Memory B cell (primary cell): Measurements from ENCODE around the gene LRRC26.

ENCODE experiments used
- ATAC-seq: fragments of 150-1000 bp; cut with Tn5 transposase; 2 replicates; pipeline ENCODE4 v1.10.0; 2021; ENCODE audit warnings: low read depth, mild to moderate bottlenecking, moderate library complexity
- DNase-seq, 2 donors: peaks; one replicate each; pipeline ENCODE4 v3.0.0; 2022; ENCODE audit warnings: low spot score in 2 of 2
- H3K27ac Mint-ChIP-seq: one replicate; pipeline ENCODE4 v1.8.0; 2022; ENCODE audit warnings: mild to moderate bottlenecking, moderate library complexity, mixed read lengths
- H3K27me3 Mint-ChIP-seq: one replicate; pipeline ENCODE4 v1.8.0; 2022; ENCODE audit warnings: mixed read lengths
- H3K36me3 Mint-ChIP-seq: one replicate; pipeline ENCODE4 v1.8.0; 2022; ENCODE audit warnings: mild to moderate bottlenecking, mixed read lengths
- H3K4me1 Mint-ChIP-seq: one replicate; pipeline ENCODE4 v1.8.0; 2022; ENCODE audit warnings: mixed read lengths
- H3K4me3 Mint-ChIP-seq: one replicate; pipeline ENCODE4 v1.8.0; 2022; ENCODE audit warnings: mild to moderate bottlenecking, moderate library complexity, mixed read lengths
- H3K9me3 Mint-ChIP-seq: one replicate; pipeline ENCODE4 v1.8.0; 2022; ENCODE audit warnings: mixed read lengths

The LRRC26 gene

DNA sequence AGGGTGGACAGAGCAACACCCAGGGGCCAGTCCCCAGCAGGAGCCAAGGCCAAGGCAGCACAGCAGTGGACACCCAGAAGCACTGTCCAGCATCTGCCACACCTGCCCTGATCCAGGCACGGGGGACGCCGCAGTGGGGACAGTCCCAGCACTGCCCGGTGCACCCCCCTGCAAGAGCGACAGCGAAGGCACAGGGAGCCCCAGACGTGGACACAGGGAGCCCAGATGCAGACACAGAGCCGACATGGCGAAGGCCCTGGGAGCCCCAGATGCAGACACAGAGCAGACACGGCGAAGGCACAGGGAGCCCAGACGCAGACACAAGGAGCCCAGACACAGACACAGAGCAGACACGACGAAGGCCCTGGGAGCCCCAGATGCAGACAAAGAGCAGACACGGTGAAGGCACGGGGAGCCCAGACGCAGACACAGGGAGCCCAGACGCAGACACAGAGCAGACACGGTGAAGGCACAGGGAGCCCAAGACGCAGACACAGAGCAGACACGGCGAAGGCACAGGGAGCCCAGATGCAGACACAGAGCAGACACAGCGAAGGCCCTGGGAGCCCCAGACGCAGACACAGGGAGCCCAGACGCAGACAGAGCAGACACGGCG lies 14.2 kb upstream of the LRRC26 start:
- no peak overlapping the region for H3K27ac Mint-ChIP-seq
- H3K27me3 Mint-ChIP-seq = no peaks in the 10 kb centered on the region
- no peak for DNase-seq
- H3K36me3 Mint-ChIP-seq = peaks cover 23% of the 10 kb centered on the region
- H3K4me3 Mint-ChIP-seq = no peak overlapping the region
- H3K9me3 Mint-ChIP-seq = no peaks in the 10 kb centered on the region
- no peak for ATAC-seq
- peaks cover 15% of the 10 kb centered on the region for H3K4me1 Mint-ChIP-seq

DNA sequence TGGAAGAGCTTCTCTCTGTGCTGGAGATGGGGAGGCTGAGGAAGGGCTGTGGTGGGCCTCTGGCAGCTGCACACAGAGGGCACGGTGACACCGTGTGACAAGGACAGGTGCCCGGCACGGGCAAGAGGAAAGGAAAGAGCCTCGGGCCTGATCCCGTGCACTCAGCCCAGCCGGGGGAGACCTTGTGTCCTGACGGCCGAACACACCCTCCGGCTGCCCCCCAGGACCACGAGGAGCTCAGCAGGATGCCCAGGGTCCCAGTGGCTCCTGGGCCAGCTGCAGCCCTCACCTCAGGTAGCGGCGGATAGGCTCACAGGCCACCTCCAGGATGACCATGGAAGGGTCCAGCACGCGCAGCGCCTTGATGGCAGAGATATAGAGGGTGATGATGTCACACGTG lies 13.0 kb upstream of the LRRC26 start:
- no peaks in the 10 kb centered on the region for H3K27me3 Mint-ChIP-seq
- no peak overlapping the region for H3K4me3 Mint-ChIP-seq
- no peaks in the 10 kb centered on the region for H3K9me3 Mint-ChIP-seq
- peaks cover 24% of the 10 kb centered on the region for H3K36me3 Mint-ChIP-seq
- H3K27ac Mint-ChIP-seq = no peak overlapping the region
- ATAC-seq (no peak), DNase-seq (no peak)
- H3K4me1 Mint-ChIP-seq = peaks cover 13% of the 10 kb centered on the region

DNA sequence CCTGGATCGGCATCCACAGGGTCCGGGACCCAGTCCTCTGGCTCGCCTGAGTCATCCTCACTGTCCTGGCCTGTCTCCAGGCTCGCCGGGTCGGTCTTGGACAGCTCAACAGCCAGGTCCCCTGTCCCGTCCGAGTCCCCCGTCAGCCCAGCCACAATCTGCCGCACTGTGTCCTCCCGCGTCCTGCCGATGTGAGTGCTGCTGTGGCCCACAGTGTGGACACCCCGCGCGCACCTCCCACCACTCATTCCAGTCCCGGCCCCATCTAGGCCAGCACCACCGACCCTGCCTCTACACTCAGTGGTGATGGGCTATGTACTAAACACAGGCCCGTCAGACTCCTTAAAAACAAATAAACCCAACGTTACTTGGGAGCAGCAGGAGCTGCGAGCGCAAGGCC lies 11.8 kb upstream of the LRRC26 start:
- H3K36me3 Mint-ChIP-seq = peaks cover 29% of the 10 kb centered on the region
- no peak overlapping the region for H3K4me3 Mint-ChIP-seq
- no peaks in the 10 kb centered on the region for H3K9me3 Mint-ChIP-seq
- H3K27ac Mint-ChIP-seq = no peak overlapping the region
- no peak for DNase-seq
- H3K27me3 Mint-ChIP-seq = no peaks in the 10 kb centered on the region
- no peak for ATAC-seq
- peaks cover 6% of the 10 kb centered on the region for H3K4me1 Mint-ChIP-seq

DNA sequence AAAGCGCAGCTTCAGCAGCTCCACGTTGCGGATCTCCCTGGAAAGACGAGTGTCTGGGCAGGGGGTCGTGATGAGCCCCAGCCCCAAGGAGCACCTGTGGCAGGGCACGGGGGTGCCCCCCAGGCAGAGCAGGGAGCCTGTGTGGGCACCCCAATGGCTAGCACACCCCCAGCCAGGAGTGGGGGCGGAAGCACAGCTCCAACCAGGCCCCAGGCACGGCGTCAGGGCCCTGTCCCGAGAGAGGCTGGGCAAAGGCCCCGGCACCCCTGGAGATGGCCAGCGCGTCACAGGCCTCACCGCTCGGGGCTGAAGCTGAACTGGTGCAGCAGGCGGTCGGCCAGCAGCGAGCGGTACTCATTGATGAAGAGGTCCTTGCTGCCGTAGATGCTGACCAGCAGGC lies 10.6 kb upstream of the LRRC26 start:
- Mint-ChIP-seq H3K4me3 (no peak overlapping the region), H3K9me3 (no peaks in the 10 kb centered on the region), H3K36me3 (peaks cover 29% of the 10 kb centered on the region), H3K27me3 (no peaks in the 10 kb centered on the region), H3K4me1 (peaks cover 12% of the 10 kb centered on the region), H3K27ac (no peak overlapping the region)
- ATAC-seq = no peak
- no peak for DNase-seq

DNA sequence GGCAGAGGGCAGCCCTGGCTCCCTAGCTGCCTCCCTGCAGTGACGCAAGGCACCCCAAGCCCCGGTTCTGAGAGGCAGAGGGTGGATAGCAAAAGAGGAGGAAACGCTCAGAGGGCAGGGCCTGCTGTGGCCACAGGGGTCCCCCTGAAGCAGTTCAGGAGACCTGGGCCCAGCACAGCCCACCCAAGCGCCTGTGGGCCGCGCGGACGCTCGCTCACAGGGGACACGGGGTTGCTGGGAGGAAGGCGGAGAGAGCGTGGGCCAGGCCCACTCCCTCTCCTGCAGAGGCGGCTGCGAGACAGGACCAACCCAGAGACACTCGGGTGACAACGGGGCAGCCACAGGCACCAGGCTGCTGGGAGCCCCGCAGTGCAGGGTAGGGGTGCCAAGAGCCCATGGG lies 9.9 kb upstream of the LRRC26 start:
- Mint-ChIP-seq H3K9me3 (no peaks in the 10 kb centered on the region), H3K36me3 (peaks cover 29% of the 10 kb centered on the region), H3K27me3 (no peaks in the 10 kb centered on the region), H3K27ac (no peak overlapping the region), H3K4me3 (no peak overlapping the region), H3K4me1 (peaks cover 12% of the 10 kb centered on the region)
- DNase-seq (no peak), ATAC-seq (no peak)

DNA sequence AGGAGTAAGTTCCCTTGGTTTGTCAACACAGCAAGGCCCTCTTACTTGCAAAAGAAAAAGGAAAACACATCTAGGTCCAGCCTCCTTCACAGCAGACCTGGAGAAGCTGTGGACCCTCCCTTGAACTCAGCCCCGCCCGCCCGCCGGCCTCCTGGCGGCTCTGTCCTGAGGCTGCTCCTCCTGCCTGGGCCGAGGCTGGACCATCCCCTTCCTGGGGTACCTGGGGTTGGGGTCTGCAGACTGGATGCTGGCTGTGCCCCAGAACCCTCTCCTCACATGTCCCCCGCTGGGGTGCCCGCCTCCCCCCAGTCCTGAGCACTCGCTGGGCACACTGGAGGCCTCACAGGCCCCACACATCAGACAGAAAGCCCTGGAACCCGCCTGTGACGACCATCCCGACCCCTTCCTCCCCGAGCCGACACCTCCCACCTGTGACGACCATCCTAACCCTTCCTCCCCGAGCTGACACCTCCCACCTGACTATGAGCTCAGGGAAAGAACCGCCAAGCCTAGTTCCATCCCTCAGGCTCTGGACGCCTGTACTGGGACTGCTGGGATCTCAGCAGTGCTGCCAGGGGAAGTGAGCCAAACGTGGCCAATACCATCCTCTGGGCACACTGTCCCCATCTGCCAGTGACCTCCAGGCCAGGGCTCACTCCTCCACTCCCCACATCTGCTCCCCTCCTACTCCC lies 9.2 kb upstream of the LRRC26 start:
- Mint-ChIP-seq H3K27ac (no peak overlapping the region), H3K4me3 (no peak overlapping the region), H3K4me1 (peaks cover 6% of the 10 kb centered on the region), H3K36me3 (peaks cover 22% of the 10 kb centered on the region), H3K9me3 (no peaks in the 10 kb centered on the region), H3K27me3 (no peaks in the 10 kb centered on the region)
- no peak for ATAC-seq
- DNase-seq = no peak

DNA sequence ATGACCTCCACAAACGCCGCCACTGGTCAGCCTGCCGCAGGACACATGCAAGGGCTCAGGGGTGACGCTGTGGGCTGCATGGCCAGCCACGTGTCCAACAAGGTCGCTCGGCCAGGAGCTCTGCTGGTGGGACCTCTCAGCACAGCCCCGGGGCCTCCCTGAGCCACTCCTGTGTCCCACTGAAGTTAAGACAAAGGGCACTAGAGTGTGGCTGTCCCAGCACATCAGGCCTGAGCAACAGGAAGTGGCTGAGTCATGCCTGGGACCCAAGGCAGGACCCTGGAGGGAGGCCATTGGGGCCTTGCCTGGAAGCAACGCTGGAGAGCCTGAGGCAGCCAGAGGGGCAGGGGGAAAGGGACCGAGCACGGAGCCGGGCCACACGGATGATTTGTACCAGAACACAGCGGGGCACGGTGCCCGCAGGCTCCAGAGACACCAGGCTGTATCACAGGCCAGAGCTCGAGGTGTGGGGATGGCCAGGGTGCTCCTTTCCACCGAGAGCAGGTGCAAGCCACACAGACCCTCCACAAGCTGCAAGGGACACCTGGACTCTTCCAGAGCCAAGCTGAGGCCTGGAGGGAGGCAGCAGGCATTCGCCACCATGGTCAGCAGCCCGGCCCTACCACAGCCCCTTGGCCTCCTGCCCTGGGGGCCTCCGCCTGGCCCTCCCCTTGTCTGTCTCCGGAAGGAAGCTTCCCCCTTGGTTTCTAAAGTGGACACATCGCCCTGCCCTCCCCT lies 8.5 kb upstream of the LRRC26 start:
- peaks cover 6% of the 10 kb centered on the region for H3K4me1 Mint-ChIP-seq
- H3K4me3 Mint-ChIP-seq = no peak overlapping the region
- H3K36me3 Mint-ChIP-seq = peaks cover 17% of the 10 kb centered on the region
- DNase-seq (no peak), ATAC-seq (no peak)
- H3K27me3 Mint-ChIP-seq = no peaks in the 10 kb centered on the region
- H3K27ac Mint-ChIP-seq = no peak overlapping the region
- no peaks in the 10 kb centered on the region for H3K9me3 Mint-ChIP-seq

DNA sequence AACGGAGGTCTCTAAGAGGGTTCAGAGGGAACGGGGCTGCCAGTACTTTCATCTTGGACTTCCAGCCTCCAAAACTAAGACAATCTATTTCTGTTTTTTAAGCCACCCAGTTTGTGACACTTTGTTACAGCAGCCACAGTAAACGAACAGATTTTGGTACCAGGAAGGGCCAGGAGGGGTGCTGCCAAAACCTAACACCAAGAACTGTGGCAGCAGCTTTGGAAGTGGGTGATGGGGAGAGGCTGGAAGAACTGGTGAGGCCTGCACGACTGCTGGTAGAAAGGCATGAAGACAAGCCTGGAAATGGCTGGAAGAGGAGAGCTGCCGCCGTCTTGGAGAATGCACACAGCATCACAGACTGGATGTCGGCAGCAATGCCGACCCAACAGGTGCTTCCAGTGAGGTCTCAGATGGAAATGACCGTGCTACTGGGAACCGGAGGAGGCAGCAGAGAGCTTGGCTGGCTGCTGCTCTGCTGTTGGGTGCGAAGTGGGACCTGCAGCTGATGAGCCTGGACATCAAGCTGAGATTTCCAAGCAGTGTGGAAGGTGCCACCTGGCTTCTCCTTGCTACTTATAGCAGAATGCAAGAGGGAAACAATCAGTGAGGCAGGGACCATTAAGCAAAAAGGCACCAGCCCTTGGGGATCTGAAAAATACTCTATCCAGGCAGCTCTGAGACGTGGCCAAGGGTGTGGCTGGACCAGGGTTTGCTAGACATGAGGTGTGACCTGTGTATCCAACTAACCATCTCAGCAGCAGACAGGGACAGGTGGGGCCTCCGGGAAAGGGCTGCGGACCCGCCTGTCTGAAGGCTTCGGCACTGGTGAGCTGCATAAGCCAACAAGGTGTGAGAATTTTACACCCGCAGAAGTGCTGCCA lies 6.7 kb upstream of the LRRC26 start:
- Mint-ChIP-seq H3K27me3 (no peaks in the 10 kb centered on the region), H3K4me1 (peaks cover 6% of the 10 kb centered on the region), H3K9me3 (no peaks in the 10 kb centered on the region), H3K27ac (no peak overlapping the region), H3K36me3 (peaks cover 12% of the 10 kb centered on the region), H3K4me3 (no peak overlapping the region)
- ATAC-seq = peak; percentile 77
- DNase-seq = peak in 1 of 2 donors; percentile 31

DNA sequence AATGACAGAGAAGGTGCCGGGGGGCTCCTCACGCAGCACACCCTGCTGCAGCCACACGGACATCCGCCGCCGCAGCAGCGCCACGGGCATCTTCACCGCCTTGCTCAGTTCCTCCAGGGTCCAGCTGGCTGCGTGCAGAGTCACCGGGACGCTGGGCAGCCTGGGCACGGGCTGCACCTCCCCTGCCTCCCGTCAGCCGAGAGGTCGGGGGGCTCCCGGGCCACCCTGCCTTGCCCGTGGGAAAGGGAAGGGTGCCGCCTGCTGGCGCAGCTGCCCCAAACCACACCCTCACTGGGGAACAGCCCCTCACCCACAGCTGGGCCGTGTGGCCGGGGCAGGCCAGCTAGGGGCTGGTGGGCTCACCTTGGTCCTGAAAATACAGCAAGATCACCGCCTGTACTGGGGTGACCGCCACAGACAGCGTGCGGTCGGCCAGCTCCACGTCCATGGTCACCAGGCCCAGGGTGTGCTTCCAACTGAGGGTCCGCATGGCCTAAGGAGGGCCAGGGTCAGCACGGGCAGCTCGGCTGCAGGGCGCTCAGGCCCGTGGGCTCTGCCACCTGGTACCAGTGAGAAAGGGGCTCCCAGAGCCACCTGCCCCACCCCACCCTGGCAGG lies 5.6 kb upstream of the LRRC26 start:
- H3K4me1 Mint-ChIP-seq = peaks cover 6% of the 10 kb centered on the region
- peaks cover 2% of the 10 kb centered on the region for H3K27me3 Mint-ChIP-seq
- peak; percentile 31 for ATAC-seq
- H3K36me3 Mint-ChIP-seq = peaks cover 12% of the 10 kb centered on the region
- no peak overlapping the region for H3K4me3 Mint-ChIP-seq
- DNase-seq = no peak
- no peaks in the 10 kb centered on the region for H3K9me3 Mint-ChIP-seq
- H3K27ac Mint-ChIP-seq = no peak overlapping the region

DNA sequence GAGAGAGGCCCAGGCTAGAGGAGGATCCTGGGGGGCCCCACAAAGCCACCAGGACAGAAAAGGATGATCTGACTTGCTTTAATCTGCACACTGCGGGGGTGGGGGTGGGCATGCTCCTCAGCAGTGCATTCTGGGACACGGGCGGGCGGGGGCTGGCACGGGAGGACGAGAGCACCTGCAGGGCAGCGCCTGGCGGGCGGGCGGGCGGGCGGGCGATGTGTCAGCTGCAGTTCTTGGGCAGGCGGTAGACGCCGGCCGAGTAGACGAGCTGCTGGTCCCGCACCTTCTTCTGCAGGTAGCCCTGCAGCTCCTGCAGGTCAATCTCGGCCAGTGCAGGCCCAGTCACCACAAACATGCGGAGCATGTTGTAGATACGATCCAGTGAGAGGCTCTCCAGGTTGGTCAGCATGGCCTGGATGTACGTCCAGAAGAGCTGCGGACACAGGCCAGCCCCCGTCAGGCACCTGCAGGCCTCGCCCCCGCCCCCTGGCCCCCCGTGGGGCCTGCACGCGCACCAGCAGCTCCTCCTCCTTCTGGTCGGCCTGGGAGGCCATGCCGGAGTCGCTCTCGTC lies 5.0 kb upstream of the LRRC26 start:
- Mint-ChIP-seq H3K36me3 (peaks cover 10% of the 10 kb centered on the region), H3K4me1 (peaks cover 6% of the 10 kb centered on the region), H3K27me3 (peaks cover 5% of the 10 kb centered on the region), H3K27ac (no peak overlapping the region), H3K9me3 (no peaks in the 10 kb centered on the region), H3K4me3 (no peak overlapping the region)
- no peak for DNase-seq
- ATAC-seq = peak; percentile 12

DNA sequence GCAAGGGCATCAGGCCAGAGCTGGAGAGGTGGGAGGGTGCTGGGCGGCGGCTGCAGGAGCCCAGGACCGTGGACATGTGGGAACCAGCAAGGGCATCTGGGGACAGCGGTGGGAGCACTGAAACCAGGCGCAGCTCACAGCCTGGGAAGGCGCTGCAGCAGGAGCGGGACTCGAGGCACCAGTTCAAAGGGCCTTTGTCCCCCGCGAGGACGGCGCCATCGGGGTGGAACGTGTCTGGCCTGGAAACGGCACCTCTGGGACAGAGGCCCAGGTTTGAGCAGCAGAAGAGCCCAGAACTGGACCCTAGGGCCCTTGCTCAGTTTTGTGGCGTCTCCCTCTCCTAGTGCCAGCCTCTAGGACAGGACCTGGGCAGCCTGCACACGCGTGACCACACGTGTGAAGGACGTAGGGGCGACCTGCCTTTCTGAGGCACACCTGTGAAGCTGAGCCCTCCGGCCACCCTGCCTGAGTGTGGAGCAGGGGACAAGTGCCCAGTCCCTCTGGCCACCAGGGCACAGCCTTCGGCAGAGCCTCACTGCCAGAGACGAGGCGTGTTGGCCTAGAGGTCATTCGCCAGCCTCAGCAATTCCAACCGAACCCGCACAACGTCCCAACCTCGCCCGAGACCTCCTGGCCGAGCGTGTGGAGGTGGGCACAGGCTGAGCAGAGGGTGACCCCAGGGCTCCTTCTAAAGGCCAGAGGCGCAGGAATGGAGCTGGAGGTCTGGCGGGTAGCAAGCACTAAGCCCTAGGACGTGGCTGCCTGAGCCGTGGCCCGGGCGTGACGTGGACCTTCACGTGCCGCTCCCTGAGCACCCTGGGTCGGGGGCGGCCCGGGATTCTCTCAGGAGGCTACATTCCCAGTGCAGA lies 4.2 kb upstream of the LRRC26 start:
- no peaks in the 10 kb centered on the region for H3K9me3 Mint-ChIP-seq
- H3K27ac Mint-ChIP-seq = no peak overlapping the region
- H3K36me3 Mint-ChIP-seq = peaks cover 5% of the 10 kb centered on the region
- peaks cover 6% of the 10 kb centered on the region for H3K4me1 Mint-ChIP-seq
- H3K4me3 Mint-ChIP-seq = no peak overlapping the region
- ATAC-seq (no peak), DNase-seq (no peak)
- peaks cover 5% of the 10 kb centered on the region for H3K27me3 Mint-ChIP-seq

DNA sequence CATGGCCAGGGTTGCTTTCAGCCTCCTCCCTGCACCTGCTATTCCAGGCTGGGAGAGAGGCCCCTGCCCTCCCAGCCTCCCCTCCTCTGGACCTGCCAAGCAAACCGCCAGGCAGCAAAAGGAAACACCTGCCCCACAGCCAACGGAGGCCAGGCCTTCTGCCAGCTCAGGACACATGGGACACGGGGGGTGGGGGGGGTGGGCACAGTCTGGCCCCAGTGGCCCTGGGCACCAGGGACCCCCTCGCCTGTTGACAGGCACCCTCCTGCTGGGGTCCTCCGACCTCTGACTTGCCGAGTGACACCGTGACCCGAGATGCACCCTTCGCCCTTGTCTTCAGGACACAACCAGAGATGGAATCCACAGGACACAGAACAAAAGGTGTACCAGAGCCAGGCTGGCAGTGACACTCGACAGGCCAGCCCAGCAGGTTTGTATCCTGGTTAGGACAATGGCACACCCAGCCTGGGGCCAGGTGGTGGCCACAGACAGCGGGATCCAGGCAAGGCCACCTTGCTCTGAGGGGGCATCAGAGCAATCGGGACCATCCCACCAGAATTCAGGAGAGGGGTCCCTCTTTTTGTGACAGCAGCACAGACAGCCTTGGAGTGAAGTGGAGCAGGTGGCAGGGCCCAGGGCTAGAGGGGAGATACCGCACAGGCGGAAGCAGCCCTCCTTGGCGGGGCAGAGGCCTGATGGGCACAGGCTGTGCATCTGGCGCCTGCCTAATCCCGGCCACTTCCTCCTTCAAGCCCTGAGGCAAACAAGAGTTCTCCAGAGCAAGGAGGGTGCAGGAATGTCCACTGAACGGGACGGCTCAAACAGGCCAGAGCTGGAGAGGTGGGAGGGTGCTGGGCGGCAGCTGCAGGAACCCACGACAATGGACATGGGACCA lies 3.3 kb upstream of the LRRC26 start:
- peaks cover 5% of the 10 kb centered on the region for H3K36me3 Mint-ChIP-seq
- H3K4me3 Mint-ChIP-seq = no peak overlapping the region
- ATAC-seq = no peak
- no peaks in the 10 kb centered on the region for H3K9me3 Mint-ChIP-seq
- DNase-seq = no peak
- H3K4me1 Mint-ChIP-seq = peaks cover 10% of the 10 kb centered on the region
- no peak overlapping the region for H3K27ac Mint-ChIP-seq
- H3K27me3 Mint-ChIP-seq = peaks cover 8% of the 10 kb centered on the region
